H1 (cell line): Measurements from ENCODE around the gene PRICKLE1. TPM values are rescaled to one million over a fixed set of nuclear protein-coding genes. Genes with fewer than 3 reads are reported as not detected.

Source experiments
- CTCF ChIA-PET: fragments of 300-600 bp; sonication (Branson Sonifier 250); formaldehyde crosslinking; loops from one replicate; lab custom pipeline; 2021; ENCODE audit not compliant: partially characterized antibody; lab: Charles Lee
- POLR2A ChIA-PET: fragments of 300-600 bp; sonication (Branson Sonifier 250); formaldehyde crosslinking; loops from one replicate; lab custom pipeline; 2021; ENCODE audit warnings: inconsistent platforms; ENCODE audit not compliant: partially characterized antibody; lab: Charles Lee
- DNase-seq, 2 experiments: peaks; one replicate each; pipeline versions ENCODE4 v3.0.0 to v3.0.0-alpha.2; 2010 to 2022; ENCODE audit warnings: low spot score in 2 of 2, low read depth in 1 of 2, mixed read lengths in 1 of 2
- FAIRE-seq: peaks from 2 replicates; lab custom pipeline; 2011; peaks lifted over from hg19 to GRCh38; lab: Jason Lieb, UNC
- H2AFZ ChIP-seq: 2 replicates; pipeline ENCODE4 v1.8.1; 2012; ENCODE audit warnings: low read length, inconsistent platforms
- H2AK5ac ChIP-seq: 2 replicates; pipeline ENCODE4 v1.6.1; 2013; ENCODE audit warnings: low read depth, low read length
- H2BK120ac ChIP-seq: replicated peaks from 2 replicates; pipeline ENCODE3; 2013; ENCODE audit warnings: low read depth, low read length, inconsistent platforms
- H2BK12ac ChIP-seq: 2 replicates; pipeline ENCODE4 v1.6.1; 2013; ENCODE audit warnings: low read depth, low read length
- H2BK15ac ChIP-seq: 2 replicates; pipeline ENCODE4 v1.6.1; 2013; ENCODE audit warnings: low read length
- H2BK20ac ChIP-seq: 2 replicates; pipeline ENCODE4 v1.6.1; 2013; ENCODE audit warnings: low read length
- H2BK5ac ChIP-seq: 2 replicates; pipeline ENCODE4 v1.6.1; 2013; ENCODE audit warnings: low read depth, low read length
- H3K14ac ChIP-seq: 2 replicates; pipeline ENCODE4 v1.6.1; 2013; ENCODE audit warnings: inconsistent platforms; ENCODE audit not compliant: insufficient read length
- H3K18ac ChIP-seq: 2 replicates; pipeline ENCODE4 v1.6.1; 2013; ENCODE audit warnings: low read length; ENCODE audit errors: extremely low read depth
- H3K23ac ChIP-seq: 2 replicates; pipeline ENCODE4 v1.6.1; 2013; ENCODE audit warnings: inconsistent platforms; ENCODE audit not compliant: insufficient read length
- H3K23me2 ChIP-seq: 2 replicates; pipeline ENCODE4 v1.6.1; 2013; ENCODE audit warnings: low read depth, low read length
- H3K27ac ChIP-seq: 2 replicates; pipeline ENCODE4 v1.6.1; 2011; ENCODE audit warnings: low read depth, low read length, inconsistent platforms
- H3K27me3 ChIP-seq, 4 experiments: replicated peaks in 1 of 4; 1 replicate in 1 of 4; 2 replicates in 3 of 4; pipeline versions ENCODE4 v1.6.1 to v1.8.1; 2011 to 2013; ENCODE audit warnings: low read length in 3 of 4, mild to moderate bottlenecking in 3 of 4, inconsistent platforms in 2 of 4, mixed read lengths in 2 of 4, moderate library complexity in 1 of 4; ENCODE audit not compliant: control insufficient read depth in 3 of 4, insufficient read depth in 3 of 4; ENCODE audit errors: extremely low read depth in 1 of 4
- H3K36me3 ChIP-seq, 4 experiments: 2 replicates each; pipeline versions ENCODE4 v1.6.1 to v1.8.1; 2011 to 2013; ENCODE audit warnings: mild to moderate bottlenecking in 4 of 4, low read length in 3 of 4, moderate library complexity in 2 of 4, control low read depth in 1 of 4, inconsistent platforms in 1 of 4; ENCODE audit not compliant: insufficient read depth in 4 of 4, control insufficient read depth in 2 of 4
- H3K4ac ChIP-seq: replicated peaks from 2 replicates; pipeline ENCODE3; 2013; ENCODE audit warnings: low read length, low read depth, mixed read lengths, inconsistent platforms; ENCODE audit not compliant: insufficient read length
- H3K4me1 ChIP-seq, 4 experiments: replicated peaks in 1 of 4; 1 replicate in 1 of 4; 2 replicates in 3 of 4; pipeline versions ENCODE4 v1.6.1 to v1.8.1; 2011 to 2013; ENCODE audit warnings: low read length in 3 of 4, inconsistent platforms in 2 of 4, mixed read lengths in 1 of 4; ENCODE audit not compliant: insufficient read depth in 4 of 4, control insufficient read depth in 3 of 4
- H3K4me2 ChIP-seq, 2 experiments: 2 replicates each; pipeline versions ENCODE4 v1.6.1 to v1.8.1; 2011 to 2013; ENCODE audit warnings: low read depth in 2 of 2, low read length in 2 of 2, control low read depth in 1 of 2, inconsistent platforms in 1 of 2, mild to moderate bottlenecking in 1 of 2; ENCODE audit not compliant: insufficient read depth in 1 of 2
- H3K4me3 ChIP-seq, 4 experiments: fragments of 200-600, 300-600 bp in 1 of 4; sonication (generic), shearing (Covaris generic), sonication (Bioruptor Twin) in 1 of 4; 2 replicates each; pipeline versions ENCODE4 v1.5.1 to v1.8.1; 2011 to 2016; ENCODE audit warnings: low read length in 4 of 4, low read depth in 3 of 4, control low read depth in 2 of 4, inconsistent platforms in 2 of 4, mild to moderate bottlenecking in 2 of 4, mixed read lengths in 1 of 4, moderate library complexity in 1 of 4; ENCODE audit not compliant: insufficient read depth in 2 of 4; ENCODE audit errors: extremely low read depth in 1 of 4
- H3K56ac ChIP-seq: replicated peaks from 2 replicates; pipeline ENCODE3; 2013; ENCODE audit warnings: low read depth, mild to moderate bottlenecking, mixed read lengths, low read length, inconsistent platforms; ENCODE audit not compliant: insufficient read length
- H3K79me1 ChIP-seq: 2 replicates; pipeline ENCODE4 v1.6.1; 2013; ENCODE audit warnings: low read depth, low read length, control low read depth
- H3K79me2 ChIP-seq, 2 experiments: 2 replicates each; pipeline versions ENCODE4 v1.6.1 to v1.8.1; 2012 to 2013; ENCODE audit warnings: low read length in 2 of 2, mild to moderate bottlenecking in 2 of 2, inconsistent platforms in 1 of 2; ENCODE audit not compliant: insufficient read depth in 2 of 2, control insufficient read depth in 1 of 2
- H3K9ac ChIP-seq, 4 experiments: replicated peaks in 1 of 4; 1 replicate in 1 of 4; 2 replicates in 3 of 4; pipeline versions ENCODE4 v1.6.1 to v1.8.1; 2011 to 2013; ENCODE audit warnings: low read depth in 3 of 4, low read length in 3 of 4, control low read depth in 2 of 4, mild to moderate bottlenecking in 2 of 4, moderate library complexity in 2 of 4, inconsistent platforms in 1 of 4; ENCODE audit errors: extremely low read depth in 1 of 4
- H3K9me3 ChIP-seq, 2 experiments: 2 replicates each; pipeline versions ENCODE4 v1.6.1 to v1.8.1; 2012 to 2013; ENCODE audit warnings: mild to moderate bottlenecking in 2 of 2, moderate library complexity in 2 of 2, control low read depth in 1 of 2, inconsistent platforms in 1 of 2, low read depth in 1 of 2, low read length in 1 of 2, mixed read lengths in 1 of 2; ENCODE audit not compliant: insufficient read depth in 2 of 2
- H4K20me1 ChIP-seq, 2 experiments: replicated peaks in 1 of 2; 2 replicates each; pipeline versions ENCODE3 to v1.8.1; 2011 to 2013; ENCODE audit warnings: inconsistent platforms in 2 of 2, low read length in 2 of 2, mild to moderate bottlenecking in 1 of 2; ENCODE audit not compliant: insufficient read depth in 2 of 2, control insufficient read depth in 1 of 2
- H4K5ac ChIP-seq: 2 replicates; pipeline ENCODE4 v1.6.1; 2013; ENCODE audit warnings: low read length, low read depth, mixed read lengths, inconsistent platforms; ENCODE audit not compliant: insufficient read length
- H4K8ac ChIP-seq: 2 replicates; pipeline ENCODE4 v1.8.0; 2013; ENCODE audit warnings: mild to moderate bottlenecking, moderate library complexity, low read length, inconsistent platforms; ENCODE audit not compliant: insufficient read depth; ENCODE audit errors: extremely low read depth
- H4K91ac ChIP-seq: replicated peaks from 2 replicates; pipeline ENCODE3; 2013; ENCODE audit warnings: low read length, mixed read lengths, inconsistent platforms; ENCODE audit not compliant: insufficient read length
- BCL11A ChIP-seq, 2 experiments: IDR thresholded peaks; one replicate each; pipeline ENCODE4 v1.6.1; 2011; ENCODE audit warnings: low read depth in 2 of 2, low read length in 2 of 2, mild to moderate bottlenecking in 2 of 2
- CTCF ChIP-seq, 3 experiments: IDR thresholded peaks; 1 replicate in 2 of 3; 2 replicates in 1 of 3; pipeline versions ENCODE4 v1.5.1 to v1.6.1; 2011; ENCODE audit warnings: low read length in 3 of 3, mild to moderate bottlenecking in 3 of 3, inconsistent platforms in 2 of 3, low read depth in 1 of 3, moderate library complexity in 1 of 3; ENCODE audit not compliant: insufficient read depth in 1 of 3; ENCODE audit errors: control extremely low read depth in 1 of 3
- E2F6 ChIP-seq: IDR thresholded peaks from 2 replicates; pipeline ENCODE4 v1.6.1; 2012; ENCODE audit warnings: inconsistent platforms
- EGR1 ChIP-seq: IDR thresholded peaks from 2 replicates; pipeline ENCODE4 v1.6.1; 2011; ENCODE audit warnings: low read depth, low read length, borderline replicate concordance
- FOSL1 ChIP-seq: IDR thresholded peaks from 2 replicates; pipeline ENCODE4 v1.6.1; 2011; ENCODE audit warnings: mild to moderate bottlenecking, low read depth, low read length, moderate library complexity; ENCODE audit not compliant: insufficient read depth
- GTF2F1 ChIP-seq: IDR thresholded peaks from 2 replicates; pipeline ENCODE4 v1.6.1; 2012; ENCODE audit warnings: low read depth, low read length, improper control_type of control experiment, borderline replicate concordance
- JUND ChIP-seq: IDR thresholded peaks from 2 replicates; pipeline ENCODE4 v1.6.1; 2011; ENCODE audit warnings: mild to moderate bottlenecking, improper control_type of control experiment, low read length
- RNF2 ChIP-seq: fragments of 200-900, 300-1000 bp; sonication (generic); IDR thresholded peaks from 2 replicates; pipeline ENCODE4 v1.7.1; 2016; ENCODE audit warnings: borderline replicate concordance, low read depth, mild to moderate bottlenecking, antibody characterized with exemption, low read length; ENCODE audit not compliant: poor library complexity, severe bottlenecking; ENCODE audit errors: missing control alignments
- TCF12 ChIP-seq: IDR thresholded peaks from 2 replicates; pipeline ENCODE4 v1.6.1; 2011; ENCODE audit warnings: low read depth, mild to moderate bottlenecking, low read length
- WGBS, 2 experiments: shearing (Covaris generic) in 1 of 2; methylation state at CpG; one replicate each; pipeline versions ENCODE4 v1.1.6 to v1.1.7; 2013 to 2015; ENCODE audit warnings: low lambda C conversion rate in 2 of 2, mixed read lengths in 2 of 2, inconsistent platforms in 1 of 2, low coverage in 1 of 2, missing lambda C conversion rate in 1 of 2; ENCODE audit not compliant: insufficient replicate concordance in 2 of 2, insufficient coverage in 1 of 2, insufficient read length in 1 of 2; ENCODE audit errors: extremely low coverage in 1 of 2, missing lambda C conversion rate in 1 of 2; 5-methylcytosine and 5-hydroxymethylcytosine counted together
- polyA plus RNA-seq, 7 experiments: library from polyadenylated mRNA; depleted of rRNA in 3 of 7; stranded (reverse) in 5 of 7; unstranded in 2 of 7; fragments of >200 nt in 5 of 7; fragments of 200-250 nt in 2 of 7; gene quantifications; 1 replicate in 5 of 7; 2 replicates in 1 of 7; 4 replicates in 1 of 7; pipeline versions ENCODE4 v1.2.1 to v1.2.3, GENCODE V29; 2011 to 2013; ENCODE audit warnings: missing spikeins in 2 of 7, mixed read lengths in 2 of 7
- total RNA-seq: library from RNA; stranded (reverse); fragmentation: NEBNext Ultra II Directional; extraction: Animal tissue kit (Norgen Biotek cat#: 25700); gene quantifications from 2 replicates; pipeline ENCODE4 v1.2.1, GENCODE V29; 2021

Gene PRICKLE1
- total and polyA plus RNA-seq, 2 of the 8 experiments (the other 6 are each of a cell fraction or from before 2014, with no cell fraction given), result 14.0 to 22.4 TPM

- FAIRE-seq, result no peak
- POLR2A ChIA-PET, result interaction anchor here (1.5 to 2.0 kb wide), 2 partner anchors 40 to 42 kb away, joined by 5 to 11 read pairs; no protein-coding TSS in a partner anchor
- 84% methylated on average over 5 of the region's 5 CpGs; no CpG with 5 or more reads in 1 of the 2 experiments for WGBS, 2 experiments
Observed at GRCh38 chr12:42524716-42525115, 64.8 kb downstream of the PRICKLE1 start.

More at GRCh38 chr12:42524716-42525115, 64.8 kb downstream of the PRICKLE1 start:
- CTCF ChIA-PET, result interaction anchor here (1.2 to 1.7 kb wide), 2 partner anchors 34 to 42 kb away, joined by 3 to 4 read pairs; no protein-coding TSS in a partner anchor
- H2BK20ac ChIP-seq, result no peak overlapping the region; the same call in 1 of the 2 replicates
- H3K18ac ChIP-seq, result no peak overlapping the region
- no peaks in the 10 kb centered on the region for H3K79me2 ChIP-seq
- H4K91ac ChIP-seq, result no peak overlapping the region
- H3K23me2 ChIP-seq, result no peaks in the 10 kb centered on the region
- H2BK120ac ChIP-seq, result no peak overlapping the region
- no peaks in the 10 kb centered on the region for H4K20me1 ChIP-seq
- H3K9me3 ChIP-seq, result no peaks in the 10 kb centered on the region
- no peak overlapping the region for H3K27ac ChIP-seq
- DNase-seq, result no peak
- no peak overlapping the region for H3K4ac ChIP-seq
- no peak overlapping the region for H2BK5ac ChIP-seq
- no peak overlapping the region for H2BK15ac ChIP-seq
- no peak overlapping the region for H3K14ac ChIP-seq
- no peaks in the 10 kb centered on the region for H3K27me3 ChIP-seq
- no peak overlapping the region for H3K9ac ChIP-seq
- TF ChIP-seq RNF2 (no peak), EGR1 (no peak), JUND (no peak), TCF12 (no peak), FOSL1 (no peak), BCL11A (IDR thresholded peaks at IDR 0.05; ENCODE audit: low read depth in 2 of 2, low read length in 2 of 2) (no peak), CTCF (IDR thresholded peaks at IDR 0.05; ENCODE audit: control extremely low read depth in 1 of 3, insufficient read depth in 1 of 3, low read depth in 1 of 3, low read length in 3 of 3) (no peak), E2F6 (no peak), GTF2F1 (no peak)
- no peak overlapping the region for H4K8ac ChIP-seq
- H3K36me3 ChIP-seq, result no peaks in the 10 kb centered on the region
- H3K4me1 ChIP-seq, result no peaks in the 10 kb centered on the region; a peak in 2 of 7 replicates
- H2BK12ac ChIP-seq, result no peak overlapping the region
- H3K4me3 ChIP-seq, result no peak overlapping the region
- no peak overlapping the region for H3K23ac ChIP-seq
- H2AFZ ChIP-seq, result no peak overlapping the region
- H3K56ac ChIP-seq, result no peak overlapping the region
- H4K5ac ChIP-seq, result no peak overlapping the region
- no peak overlapping the region for H2AK5ac ChIP-seq
- H3K79me1 ChIP-seq, result no peaks in the 10 kb centered on the region
- H3K4me2 ChIP-seq, result no peak overlapping the region
